Measurements from ENCODE around the gene CALCB. TPM values are rescaled to one million over a fixed set of nuclear protein-coding genes. Genes with fewer than 3 reads are reported as not detected.

The CALCB gene
- total RNA-seq, 1 experiment from 2014 or later, result not detected

- no peak overlapping the region for H3K18ac ChIP-seq (ENCODE audit: insufficient read length, low read depth, low read length)
- no peaks in the 10 kb centered on the region for H3K27me3 ChIP-seq (ENCODE audit: insufficient read depth, low read length)
- no peak overlapping the region for H3K56ac ChIP-seq (ENCODE audit: insufficient read length, low read depth, low read length)
- DNase-seq, result no peak
- no peak overlapping the region for H3K23ac ChIP-seq (ENCODE audit: insufficient read length, low read depth, low read length)
- H3T11ph ChIP-seq (ENCODE audit: low read length), result no peak overlapping the region
- no peak overlapping the region for H2BK12ac ChIP-seq (ENCODE audit: insufficient read length, low read depth, low read length)
- H2BK15ac ChIP-seq (ENCODE audit: low read depth, low read length), result no peak overlapping the region
- H3K4me3 Mint-ChIP-seq, result no peak overlapping the region
- H2BK20ac ChIP-seq (ENCODE audit: low read depth, low read length, poor library complexity, severe bottlenecking), result no peak overlapping the region
- H3K4ac ChIP-seq (ENCODE audit: low read depth, low read length), result no peak overlapping the region
- H3K79me2 ChIP-seq (ENCODE audit: insufficient read depth, low read length), result no peaks in the 10 kb centered on the region
- peaks cover 2 to 4% (median 4%) of the 10 kb centered on the region in 3 experiments; a peak in 4 of 7 replicates for H3K36me3 Mint-ChIP-seq (ENCODE audit: insufficient read depth in 1 of 3, low read depth in 3 of 3)
- H2BK5ac ChIP-seq (ENCODE audit: insufficient read length, low read length), result no peak overlapping the region
- no peak overlapping the region for H3K27ac ChIP-seq (ENCODE audit: insufficient read length, low read depth, low read length)
- WGBS (ENCODE audit: extremely low coverage, insufficient read length, low lambda C conversion rate), result no CpG with 5 or more reads among the region's 2 CpGs
- no peak overlapping the region for H2AFZ ChIP-seq (ENCODE audit: low read length)
- no peak overlapping the region for H3K4me2 ChIP-seq (ENCODE audit: insufficient read depth, insufficient read length, low read length)
- H4K91ac ChIP-seq (ENCODE audit: insufficient read length, low read depth, low read length), result no peak overlapping the region
- no peak overlapping the region for H4K8ac ChIP-seq (replicated peaks; ENCODE audit: insufficient read length, low read depth, low read length)
- no peak overlapping the region for H4K5ac ChIP-seq (ENCODE audit: insufficient read length, low read depth, low read length)
- H3K27ac Mint-ChIP-seq, result no peak overlapping the region
- no peak for TF ChIP-seq CTCF (conservative IDR thresholded peaks at IDR 0.05)
- no peak overlapping the region for H2BK120ac ChIP-seq (ENCODE audit: low read depth, low read length, poor library complexity, severe bottlenecking)
- no peak overlapping the region for H3K9ac ChIP-seq (ENCODE audit: extremely low read depth, insufficient read length, low read length)
- no peak overlapping the region for H3K14ac ChIP-seq (ENCODE audit: insufficient read depth, low read length)
- H3K23me2 ChIP-seq (ENCODE audit: insufficient read length, low read depth, low read length, poor library complexity, severe bottlenecking), result no peaks in the 10 kb centered on the region
- H3K4me1 Mint-ChIP-seq, result peaks cover 11 to 13% of the 10 kb centered on the region in 2 experiments
- H3K4me1 ChIP-seq (ENCODE audit: insufficient read depth, low read length), result no peaks in the 10 kb centered on the region; the same call in 1 of the 2 replicates
- H3K27me3 Mint-ChIP-seq (ENCODE audit: low read depth), result no peaks in the 10 kb centered on the region; the same call in 1 of the 2 replicates
- H3K79me1 ChIP-seq (ENCODE audit: insufficient read depth, low read depth, low read length, poor library complexity, severe bottlenecking), result no peaks in the 10 kb centered on the region
- H2AK5ac ChIP-seq (ENCODE audit: insufficient read length, low read length), result no peak overlapping the region
- no peaks in the 10 kb centered on the region for H4K20me1 ChIP-seq (ENCODE audit: control insufficient read depth, insufficient read depth, insufficient read length)
- H3K9me3 ChIP-seq (ENCODE audit: control insufficient read depth, low read depth, low read length), result no peaks in the 10 kb centered on the region
- peaks cover 10 to 11% of the 10 kb centered on the region in 2 experiments for H3K9me3 Mint-ChIP-seq
Observed at GRCh38 chr11:15027956-15028355, 45.4 kb upstream of the CALCB start.
